HT1080 (cell line): Measurements from ENCODE around the gene DPYD. TPM values are rescaled to one million over a fixed set of nuclear protein-coding genes. Genes with fewer than 3 reads are reported as not detected.

Experiments
- DNase-seq: peaks from one replicate; pipeline ENCODE4 v3.0.0-alpha.2; 2015; ENCODE audit warnings: low read depth
- total RNA-seq: library from RNA; depleted of rRNA; stranded (reverse); fragments of >200 nt; shearing (Covaris generic); gene quantifications from 2 replicates; pipeline ENCODE4 v1.2.3, GENCODE V29; 2014

DPYD gene
- total RNA-seq, 1 experiment from 2014 or later, result 24.1 TPM

DNA sequence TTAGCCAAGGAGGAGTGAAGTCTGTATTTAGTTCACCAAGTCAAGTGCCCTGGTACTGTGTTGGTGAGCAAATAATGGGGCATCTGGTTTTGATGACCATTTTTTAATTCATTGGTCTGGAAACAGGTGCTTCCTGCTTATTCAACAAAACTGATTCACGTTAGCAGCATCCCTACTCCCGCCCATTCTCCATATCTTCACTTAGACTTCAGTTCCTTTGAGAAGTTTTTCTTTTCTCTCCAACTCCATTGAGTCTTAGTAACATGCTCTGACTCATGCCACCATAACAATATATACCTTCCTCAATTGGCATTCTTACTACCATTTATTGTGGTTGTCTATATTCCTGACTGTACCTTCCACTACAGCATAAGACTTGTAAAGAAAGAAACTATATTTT, 468.9 kb downstream of the DPYD start:
- DNase-seq, result no peak

DNA sequence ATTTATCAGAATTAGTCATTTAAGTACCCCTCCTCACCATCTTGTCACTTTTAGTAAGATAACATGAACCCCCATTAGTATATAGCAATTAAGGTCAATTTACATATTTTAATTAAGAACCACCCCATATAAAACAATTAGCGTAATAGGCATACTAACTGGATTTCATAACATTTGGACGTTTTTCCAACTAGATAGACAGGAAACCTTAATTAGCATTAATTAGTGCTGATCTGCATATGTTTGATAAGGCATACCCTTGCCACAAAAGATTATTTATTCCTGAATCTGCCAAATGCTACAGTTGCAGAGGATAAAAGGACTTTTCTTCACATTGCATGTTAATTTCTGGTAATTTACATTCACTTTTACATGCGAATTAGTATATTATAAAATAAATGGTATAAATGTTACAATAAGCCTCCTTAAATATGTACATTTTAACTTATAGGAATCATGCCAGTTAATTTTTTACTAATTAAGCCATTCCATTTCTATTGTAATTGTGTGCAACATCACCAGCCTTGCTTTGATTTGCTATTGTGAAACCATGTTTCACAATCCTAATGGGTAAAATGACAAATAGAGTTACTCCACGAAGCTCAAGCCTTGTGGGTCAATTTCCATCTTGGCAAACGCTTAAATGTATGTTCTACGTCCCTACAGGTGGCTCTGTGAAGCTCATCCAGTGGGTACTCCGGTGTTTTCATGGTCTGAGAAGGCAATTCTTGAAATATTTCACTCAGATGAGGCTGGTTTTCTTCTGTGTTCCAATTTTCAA, 469.6 kb downstream of the DPYD start:
- DNase-seq, result no peak

DNA sequence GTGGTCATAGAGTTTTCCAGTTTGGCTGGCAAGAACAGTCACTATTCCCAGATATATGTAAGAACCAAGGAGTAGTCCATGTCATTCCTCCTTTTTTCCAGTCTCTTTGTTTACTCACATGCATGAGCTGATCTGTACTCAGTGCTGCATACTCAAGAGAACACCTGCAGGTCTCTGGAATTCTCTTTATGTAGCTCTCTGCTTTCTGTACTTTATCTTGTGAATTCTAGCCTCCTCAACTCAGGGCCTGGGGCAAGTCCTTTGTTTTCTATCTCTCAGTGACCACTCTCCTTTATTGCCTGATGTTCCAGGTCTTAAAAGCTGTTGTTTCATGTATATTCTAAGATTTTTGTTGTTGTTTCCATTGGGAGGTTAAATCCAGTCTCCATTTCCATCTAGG, 478.9 kb downstream of the DPYD start:
- no peak for DNase-seq

DNA sequence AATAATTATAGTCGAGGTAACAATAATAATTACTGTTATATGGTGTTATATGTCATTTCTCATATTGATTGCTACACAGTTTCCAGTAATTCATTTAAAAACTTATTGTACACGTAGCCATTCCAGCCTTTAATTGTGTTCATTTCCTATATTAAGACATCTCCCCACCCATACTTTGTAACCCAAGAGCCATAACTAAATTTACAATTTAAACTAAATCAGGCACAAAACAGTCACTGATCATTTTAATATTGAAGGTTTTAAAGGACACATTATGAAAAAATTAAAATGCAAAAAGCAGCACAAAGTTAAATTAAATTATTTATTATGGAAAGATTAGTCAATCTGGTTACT, 487.0 kb downstream of the DPYD start:
- no peak for DNase-seq

DNA sequence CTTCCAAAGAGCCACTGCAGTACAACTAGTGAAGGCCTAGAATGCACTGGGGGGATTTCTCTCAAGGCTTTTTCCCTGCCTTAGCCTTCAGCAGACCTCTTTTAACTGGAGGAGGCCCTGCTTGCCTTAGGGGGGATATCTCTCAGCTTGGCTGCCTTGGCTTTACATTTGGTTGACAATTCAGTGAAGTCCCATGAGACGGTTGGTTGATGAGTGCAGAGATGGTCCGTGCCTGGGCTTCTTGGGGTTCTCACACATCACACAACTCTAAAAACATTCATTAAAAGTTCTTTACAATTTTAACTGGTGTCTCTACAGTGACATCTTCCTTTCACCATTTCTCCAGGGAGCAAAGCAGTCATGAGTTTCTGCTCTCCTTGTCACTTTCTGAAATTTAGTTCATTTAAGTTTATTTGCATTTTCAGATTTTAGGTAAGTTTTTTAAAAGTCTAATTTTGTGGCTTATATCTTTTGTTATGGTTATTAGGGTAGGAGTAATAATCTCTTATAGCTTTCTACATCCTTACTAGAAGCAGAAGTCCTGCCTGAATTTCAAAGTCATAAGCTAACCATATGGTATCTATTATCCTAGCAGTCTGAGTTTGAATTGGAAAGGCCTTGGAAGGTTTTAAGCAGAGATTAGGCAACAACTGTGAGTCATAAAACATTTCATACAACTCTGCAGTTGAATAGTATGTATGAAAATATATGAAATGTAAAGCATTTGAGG, 487.6 kb downstream of the DPYD start:
- peak; percentile 18 for DNase-seq

DNA sequence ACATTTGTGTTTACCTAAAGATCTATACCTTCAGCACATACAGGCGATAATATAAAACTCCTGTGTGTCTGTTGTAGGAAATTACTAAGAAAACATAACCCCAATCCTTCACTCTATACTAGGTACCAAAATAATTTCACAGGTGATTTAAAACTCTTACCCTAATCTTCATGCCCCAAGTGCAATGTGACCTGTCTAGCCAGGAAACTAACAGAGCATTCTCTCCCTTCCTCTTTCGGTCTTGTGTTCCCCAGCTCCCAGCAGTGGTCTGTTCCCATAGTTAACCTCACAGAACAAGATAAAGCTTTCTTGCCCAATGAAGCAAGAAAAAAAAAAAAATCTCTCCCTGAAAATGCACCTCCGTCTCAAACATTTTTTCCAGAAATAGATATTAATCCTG, 493.5 kb downstream of the DPYD start:
- no peak for DNase-seq

DNA sequence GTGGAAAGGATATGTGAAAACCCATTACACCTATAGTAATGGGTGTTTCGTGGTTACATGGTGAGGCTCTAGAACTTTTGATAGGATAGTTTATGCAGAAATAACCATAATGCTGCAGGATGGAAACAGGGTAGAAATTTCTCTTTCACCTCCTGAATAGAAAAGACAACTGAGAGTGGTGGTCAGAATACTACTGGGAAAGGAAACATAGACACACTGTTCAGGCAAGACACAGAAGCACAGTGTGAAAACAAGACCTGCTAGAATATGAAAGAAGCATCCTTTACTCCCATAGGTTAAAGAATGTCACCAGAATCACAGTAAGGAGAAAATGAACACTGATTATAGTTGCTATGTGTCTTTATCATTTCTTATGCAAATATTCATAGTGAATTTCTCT, 496.6 kb downstream of the DPYD start:
- DNase-seq, result no peak

DNA sequence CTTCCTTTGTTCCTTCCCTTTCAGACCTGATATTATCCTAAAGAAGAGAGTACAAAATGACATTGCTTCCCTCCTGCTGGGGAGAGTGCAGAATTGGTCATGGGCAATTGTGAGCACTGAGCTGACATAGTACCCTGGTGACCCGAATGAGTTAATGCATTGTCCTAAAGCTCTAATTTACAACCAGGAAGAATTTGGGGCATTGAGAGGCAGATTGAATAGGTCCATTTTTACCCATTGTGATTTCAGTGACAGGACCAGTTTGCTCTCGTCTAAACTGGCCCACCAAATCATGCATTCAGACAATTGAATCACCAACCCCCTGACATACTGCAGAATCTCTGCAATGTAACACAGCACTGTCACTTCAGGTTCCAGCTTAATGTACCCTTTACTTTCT, 497.4 kb downstream of the DPYD start:
- DNase-seq, result no peak

DNA sequence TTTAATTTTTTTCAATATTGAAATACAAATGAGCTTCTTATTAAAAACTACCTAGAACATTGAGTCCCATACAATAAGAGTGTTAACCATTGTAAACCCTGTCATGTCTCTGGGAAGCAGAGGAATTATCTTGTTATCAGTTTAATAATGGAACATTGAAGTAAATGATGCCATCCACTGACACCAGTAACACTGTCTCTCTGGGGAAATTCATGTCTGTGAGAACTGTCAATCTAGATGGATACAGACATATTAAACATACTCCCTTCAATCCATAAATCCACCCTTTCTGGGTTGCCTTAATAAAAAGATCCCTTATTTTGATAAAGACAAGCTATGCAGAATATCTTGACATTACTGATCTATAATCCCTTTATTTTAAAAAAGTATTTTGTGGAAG, 503.2 kb downstream of the DPYD start:
- DNase-seq, result no peak

DNA sequence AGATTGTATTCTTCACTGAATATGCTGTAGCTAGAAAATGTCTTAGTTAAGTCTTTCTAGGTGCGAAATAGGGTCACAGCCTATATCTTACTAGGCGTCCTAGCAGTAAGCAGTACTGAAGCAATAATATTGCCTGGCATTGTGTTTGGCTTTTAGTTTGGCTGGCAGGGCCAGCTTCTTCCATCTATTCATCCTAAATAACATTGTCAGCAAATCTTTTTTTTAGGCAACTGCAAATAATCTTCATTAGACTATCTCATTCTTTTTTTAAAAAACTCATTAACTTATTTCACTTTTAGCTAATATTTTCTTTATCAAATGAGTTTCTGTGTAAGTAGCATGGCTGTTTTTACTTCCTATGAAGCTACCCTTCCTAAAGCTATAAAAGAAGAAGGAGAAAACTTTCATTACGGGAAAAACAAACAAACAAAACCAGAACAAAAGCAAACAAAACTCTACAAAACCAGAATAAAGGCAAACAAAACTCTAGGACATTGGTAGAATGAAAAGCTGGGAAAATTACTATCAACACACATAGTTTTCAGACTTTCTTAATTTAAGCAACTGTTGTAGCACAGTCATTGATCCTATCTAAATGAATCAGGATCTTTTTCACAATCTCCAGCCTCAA, 506.0 kb downstream of the DPYD start:
- no peak for DNase-seq

DNA sequence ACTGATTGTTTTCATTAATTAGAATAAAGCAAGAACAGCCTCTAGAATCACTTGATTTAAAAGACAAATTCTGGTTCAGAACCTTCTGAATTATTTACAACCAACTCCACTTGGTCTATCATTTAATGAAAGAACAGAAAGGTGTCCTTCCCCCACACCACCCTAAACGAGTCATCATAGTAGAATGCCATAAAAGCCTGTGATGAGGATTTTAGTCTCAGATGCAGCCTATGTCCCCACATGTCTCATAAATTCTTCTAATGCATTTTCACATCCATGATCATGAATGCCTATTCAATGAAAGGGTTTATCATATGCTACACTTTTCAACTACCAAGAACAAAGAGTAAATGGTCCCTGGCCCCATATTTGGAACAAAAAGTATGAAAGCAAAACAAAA, 508.1 kb downstream of the DPYD start:
- peak; percentile 24 for DNase-seq

DNA sequence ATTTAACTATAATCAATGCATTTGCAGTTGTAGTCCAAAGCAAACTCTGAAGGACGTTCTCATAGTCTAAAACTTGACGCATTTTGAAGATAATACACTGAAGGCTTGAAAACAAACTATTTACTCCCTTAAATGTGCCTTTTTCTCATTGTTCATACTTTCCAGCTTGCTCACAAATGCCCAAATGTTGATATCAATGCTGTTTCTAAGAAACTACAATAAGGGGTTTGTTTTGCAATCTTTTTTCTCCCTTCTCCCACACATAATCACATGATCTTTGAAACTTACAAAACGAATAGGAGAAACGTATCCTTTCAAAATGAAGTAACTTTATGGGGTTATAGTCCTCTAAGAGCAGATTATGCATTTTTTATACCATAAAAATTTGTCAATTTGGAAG, 508.7 kb downstream of the DPYD start:
- DNase-seq, result no peak

DNA sequence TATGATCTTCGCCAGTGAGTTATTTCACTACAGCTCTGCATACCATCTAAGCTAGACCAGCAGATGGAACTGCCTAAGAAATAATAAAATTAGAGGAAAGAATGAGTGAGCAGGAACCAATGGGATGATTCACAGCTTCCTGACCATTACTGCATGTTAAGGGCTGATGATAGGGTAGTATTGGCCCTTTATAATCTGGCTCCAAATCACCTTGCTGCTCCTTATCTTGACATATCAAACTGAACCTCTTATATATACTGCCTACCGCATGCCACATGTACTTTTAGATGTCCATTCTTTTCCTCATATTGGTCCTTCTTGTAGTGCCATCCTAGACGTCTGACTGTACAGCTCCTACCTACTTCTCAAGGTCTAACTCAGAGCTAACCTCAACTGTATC, 524.4 kb downstream of the DPYD start:
- DNase-seq, result peak; percentile 39

DNA sequence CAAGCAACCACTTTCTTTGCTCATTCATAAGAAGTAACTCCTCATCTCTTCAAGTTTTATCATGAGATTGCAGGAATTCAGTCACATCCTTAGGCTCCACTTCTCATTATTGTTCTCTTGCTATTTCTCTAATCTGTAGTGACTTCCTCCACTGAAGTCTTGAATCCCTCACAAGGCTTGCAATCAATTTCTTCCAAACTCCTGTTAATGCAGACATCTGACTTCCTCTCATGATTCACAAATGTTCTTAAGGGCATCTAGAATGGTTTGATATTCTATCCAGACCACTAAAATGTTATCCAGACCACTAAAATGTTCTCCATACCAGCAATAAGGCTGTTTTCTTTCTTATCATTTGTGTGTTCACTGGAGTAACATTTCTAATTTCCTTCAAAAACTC, 528.1 kb downstream of the DPYD start:
- DNase-seq, result no peak

DNA sequence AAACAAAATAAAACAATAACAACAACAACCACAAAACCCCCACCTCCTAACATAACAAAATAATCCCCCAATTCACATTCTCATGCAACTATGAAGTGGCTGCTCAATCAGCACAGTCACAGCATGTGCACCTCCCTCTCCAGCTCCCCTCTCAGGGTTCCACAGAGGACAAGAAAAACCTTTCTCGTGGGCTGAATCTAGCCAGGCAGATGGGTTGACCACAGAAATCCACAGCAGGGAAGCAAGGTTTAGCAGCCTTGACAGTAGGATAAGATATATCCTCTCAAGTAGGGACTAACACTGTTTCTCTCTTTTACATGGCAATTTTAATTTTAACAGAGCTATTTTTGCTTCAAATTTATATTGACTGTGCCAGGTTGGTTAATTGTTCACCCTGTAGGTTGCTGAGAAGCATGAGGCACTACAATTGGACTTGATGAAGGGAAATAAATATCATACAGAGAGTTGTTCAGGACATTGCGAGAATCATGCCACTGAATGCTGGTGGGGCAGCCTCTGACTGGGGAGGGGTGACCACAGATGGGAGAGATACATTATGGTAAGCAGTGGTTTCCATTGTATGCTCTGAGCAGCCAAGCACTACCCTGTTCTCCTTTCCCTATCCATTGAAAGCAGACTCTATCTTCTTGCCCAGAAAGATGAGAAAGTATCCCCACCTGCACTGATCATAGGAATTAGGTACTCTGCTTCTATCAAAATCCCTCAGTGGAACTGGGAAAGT, 535.1 kb downstream of the DPYD start:
- DNase-seq, result no peak

DNA sequence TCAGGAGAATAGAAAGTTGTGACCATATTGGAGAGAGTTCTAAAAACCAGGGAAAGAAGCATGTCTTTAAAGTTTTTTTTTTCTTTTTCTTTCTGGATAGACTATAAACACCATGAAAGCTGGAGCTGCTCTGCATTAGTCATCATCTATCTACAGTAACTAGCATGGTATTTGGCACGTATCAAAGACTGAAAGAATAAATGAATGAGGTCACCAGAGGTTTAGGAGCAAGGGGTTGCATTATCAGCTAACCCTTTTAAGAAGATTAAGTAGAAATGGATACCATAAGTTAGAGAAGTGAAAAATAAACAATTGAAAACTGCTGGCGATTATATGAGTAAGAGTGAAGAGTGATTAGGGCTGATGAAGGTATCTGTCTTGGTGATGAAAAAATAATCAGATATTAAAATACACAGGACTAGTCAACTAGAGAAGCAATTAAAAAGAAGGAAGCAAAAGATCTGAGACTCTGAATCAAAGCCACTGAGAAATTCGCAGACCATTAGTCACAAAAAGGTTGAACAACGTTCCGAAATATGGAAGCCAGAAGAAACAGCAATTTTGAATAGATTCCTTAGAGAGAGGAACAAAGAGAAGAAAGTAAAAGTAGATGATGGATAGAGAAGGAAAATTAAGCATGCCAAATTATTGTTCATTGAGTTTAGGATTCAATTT, 536.4 kb downstream of the DPYD start:
- DNase-seq, result peak; percentile 53

DNA sequence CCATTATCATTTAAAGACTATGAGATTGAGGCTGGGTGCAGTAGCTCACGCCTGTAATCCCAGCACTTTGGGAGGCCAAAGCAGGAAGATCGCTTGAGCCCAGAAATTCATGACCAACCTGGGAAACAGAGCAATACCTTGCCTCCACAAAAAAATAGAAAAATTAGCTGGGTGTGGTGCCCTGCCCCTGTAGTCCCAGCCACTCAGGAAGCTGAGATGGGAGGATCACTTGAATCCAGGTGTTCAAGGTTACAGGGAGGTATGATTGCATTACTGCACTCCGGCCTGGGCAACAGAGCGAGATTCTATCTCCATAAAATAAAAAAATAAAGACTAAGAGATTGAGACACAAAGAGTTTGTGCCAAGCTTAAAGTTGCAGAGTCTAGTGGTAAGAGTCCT, 537.0 kb downstream of the DPYD start:
- DNase-seq, result no peak

DNA sequence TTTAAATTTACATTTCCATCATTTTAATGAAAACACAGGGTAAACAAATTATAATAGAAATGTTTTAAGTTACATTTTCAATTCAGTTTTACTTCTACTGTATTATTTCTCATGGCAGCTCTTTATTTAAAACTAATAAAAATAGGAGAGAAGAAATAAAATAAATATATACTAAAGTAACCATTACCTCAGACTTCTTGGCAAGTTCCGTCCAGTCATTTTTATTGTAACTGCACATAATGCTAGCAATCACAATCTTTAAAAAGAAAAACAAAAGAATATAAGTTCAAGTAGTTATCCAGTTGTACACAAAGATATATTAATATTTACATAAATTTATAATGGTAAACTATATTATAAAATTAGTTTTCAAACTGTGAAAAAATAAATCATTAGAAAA, 538.6 kb downstream of the DPYD start:
- no peak for DNase-seq

DNA sequence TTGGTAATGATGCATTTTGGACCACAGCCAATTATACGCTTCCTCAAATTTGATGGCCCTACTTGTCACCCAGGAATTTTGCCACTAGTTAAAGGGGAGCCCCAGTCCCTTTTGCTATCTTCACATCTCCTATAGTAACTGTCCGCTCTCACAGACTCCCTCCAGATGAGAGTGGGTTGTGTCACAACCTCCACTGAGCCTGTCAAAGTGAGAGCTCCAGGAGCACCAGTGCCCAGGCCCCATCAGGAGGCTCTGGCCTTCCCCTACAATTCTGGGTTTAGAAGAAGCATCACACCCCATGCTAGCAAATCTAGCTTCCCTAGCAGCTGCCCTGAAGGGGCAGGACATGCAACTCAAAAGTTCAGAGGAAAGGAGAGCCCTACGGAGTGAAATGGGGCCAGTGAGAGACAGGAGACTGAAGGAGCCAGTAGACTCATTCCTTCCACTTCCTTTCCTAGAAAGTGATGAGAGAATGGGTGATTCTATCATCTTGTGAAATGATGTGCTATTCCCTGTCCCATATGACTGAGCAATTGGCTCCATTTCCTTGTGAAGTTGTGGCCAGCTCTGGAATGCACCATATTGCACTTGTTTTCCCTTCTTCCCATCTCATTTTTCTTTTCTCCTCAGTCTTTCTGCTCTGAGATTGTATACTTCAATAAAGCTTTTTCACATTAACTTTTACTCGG, 541.3 kb downstream of the DPYD start:
- peak; percentile 39 for DNase-seq

DNA sequence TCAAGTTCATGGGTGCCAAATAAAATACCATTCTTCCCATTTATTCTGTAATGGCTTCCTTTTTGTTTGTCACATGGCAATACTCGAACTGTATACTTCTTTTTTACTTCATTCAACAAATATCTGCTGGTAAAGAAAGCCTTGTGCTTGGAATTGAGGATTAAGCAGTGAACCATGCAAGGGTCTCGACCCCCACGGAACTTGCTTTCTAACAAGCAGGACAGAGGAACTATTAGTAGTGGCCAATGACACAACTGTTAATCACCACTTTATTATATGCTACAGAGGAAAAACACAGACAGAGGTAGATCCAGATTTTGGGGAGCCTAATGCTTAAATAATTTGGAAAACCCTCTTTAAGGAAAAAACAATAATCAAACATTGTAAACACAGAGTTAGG, 542.2 kb downstream of the DPYD start:
- no peak for DNase-seq
